SK-N-SH (cell line): ENCODE results near the gene GJA9. TPM values are rescaled to one million over a fixed set of nuclear protein-coding genes. Genes with fewer than 3 reads are reported as not detected.

ENCODE experiments used
- CTCF ChIA-PET: fragments of 300-600, 350-600 bp; formaldehyde crosslinking; extraction: SDS; loops from one replicate; lab custom pipeline; 2021; lab: Yijun Ruan, JAX
- POLR2A ChIA-PET: fragments of 350-600 bp; sonication (Branson Sonifier 250); formaldehyde crosslinking; extraction: SDS; loops from one replicate; lab custom pipeline; 2020; ENCODE audit warnings: antibody characterized with exemption, inconsistent platforms; lab: Yijun Ruan, JAX
- DNase-seq: peaks from one replicate; pipeline ENCODE4 v3.0.0; 2012
- H2AFZ ChIP-seq: fragments of 200-600 bp; sonication (generic); 2 replicates; pipeline ENCODE4 v1.8.1; 2016; ENCODE audit warnings: antibody characterized with exemption, mild to moderate bottlenecking, low read depth
- H3F3A ChIP-seq: fragments of 200-600 bp; sonication (generic); replicated peaks from 2 replicates; pipeline ENCODE3; 2016; ENCODE audit warnings: antibody characterized with exemption, mild to moderate bottlenecking; ENCODE audit not compliant: insufficient read depth
- H3K27ac ChIP-seq, 2 experiments: fragments of 200-500 bp in 1 of 2; fragments of 200-600 bp in 1 of 2; sonication (Bioruptor generic) in 1 of 2; sonication (generic), shearing (Covaris generic) in 1 of 2; 2 replicates each; pipeline versions ENCODE4 v1.5.1 to v1.6.1; 2014 to 2016; ENCODE audit warnings: low read depth in 2 of 2, inconsistent platforms in 1 of 2, low read length in 1 of 2, mild to moderate bottlenecking in 1 of 2, mixed read lengths in 1 of 2
- H3K27me3 ChIP-seq: fragments of 200-600 bp; sonication (generic), shearing (Covaris generic); 2 replicates; pipeline ENCODE4 v1.6.1; 2016; ENCODE audit warnings: mixed run types; ENCODE audit not compliant: insufficient read depth
- H3K36me3 ChIP-seq, 2 experiments: fragments of 200-500 bp in 1 of 2; fragments of 200-600 bp in 1 of 2; sonication (Bioruptor generic) in 1 of 2; sonication (generic) in 1 of 2; replicated peaks in 1 of 2; 2 replicates each; pipeline versions ENCODE3 to v1.5.1; 2014 to 2016; ENCODE audit warnings: low read length in 1 of 2, mild to moderate bottlenecking in 1 of 2; ENCODE audit not compliant: insufficient read depth in 2 of 2, control insufficient read depth in 1 of 2
- H3K4me1 ChIP-seq, 2 experiments: fragments of 200-500 bp in 1 of 2; fragments of 200-600 bp in 1 of 2; sonication (Bioruptor generic) in 1 of 2; sonication (generic), shearing (Covaris generic) in 1 of 2; 2 replicates each; pipeline versions ENCODE4 v1.5.1 to v1.6.1; 2014 to 2016; ENCODE audit warnings: low read depth in 1 of 2, low read length in 1 of 2, mixed run types in 1 of 2; ENCODE audit not compliant: insufficient read depth in 2 of 2, control insufficient read depth in 1 of 2
- H3K4me2 ChIP-seq: fragments of 200-600 bp; sonication (generic), shearing (Covaris generic); 2 replicates; pipeline ENCODE4 v1.6.1; 2017; ENCODE audit warnings: mixed run types
- H3K4me3 ChIP-seq, 2 experiments: fragments of 200-500 bp in 1 of 2; fragments of 200-600 bp in 1 of 2; sonication (Bioruptor generic) in 1 of 2; sonication (generic), shearing (Covaris generic) in 1 of 2; 2 replicates each; pipeline versions ENCODE4 v1.5.1 to v1.8.1; 2014 to 2016; ENCODE audit warnings: low read depth in 2 of 2, inconsistent platforms in 1 of 2, low read length in 1 of 2, mild to moderate bottlenecking in 1 of 2, mixed read lengths in 1 of 2, moderate library complexity in 1 of 2
- H3K79me2 ChIP-seq: fragments of 200-600 bp; sonication (generic); 2 replicates; pipeline ENCODE4 v1.8.1; 2017; ENCODE audit warnings: mild to moderate bottlenecking; ENCODE audit not compliant: insufficient read depth
- H3K9ac ChIP-seq: fragments of 200-600 bp; sonication (generic); 2 replicates; pipeline ENCODE4 v1.6.1; 2017; ENCODE audit warnings: mixed run types
- H3K9me2 ChIP-seq: fragments of 200-600 bp; sonication (generic); 2 replicates; pipeline ENCODE4 v1.6.1; 2017; ENCODE audit warnings: mixed run types
- H3K9me3 ChIP-seq: fragments of 200-600 bp; sonication (generic); 2 replicates; pipeline ENCODE4 v1.6.1; 2017; ENCODE audit warnings: mixed run types, mild to moderate bottlenecking, moderate library complexity
- H4K20me1 ChIP-seq: fragments of 200-600 bp; sonication (generic); 2 replicates; pipeline ENCODE4 v1.6.1; 2017; ENCODE audit warnings: mild to moderate bottlenecking, mixed run types; ENCODE audit not compliant: insufficient read depth
- CHD2 ChIP-seq: fragments of 150-350 bp; IDR thresholded peaks from 2 replicates; pipeline ENCODE4 v1.6.1; 2018; ENCODE audit warnings: low read length; ENCODE audit not compliant: partially characterized antibody
- CTCF ChIP-seq: fragments of 200-600 bp; sonication (generic); IDR thresholded peaks from 2 replicates; pipeline ENCODE4 v1.6.1; 2017; ENCODE audit warnings: antibody characterized with exemption, mild to moderate bottlenecking, moderate library complexity
- FOXJ3 ChIP-seq: sonication (generic); formaldehyde crosslinking; IDR thresholded peaks from 2 replicates; pipeline ENCODE4 v1.5.1; 2020; ENCODE audit warnings: mild to moderate bottlenecking, missing genetic modification reagents
- IRF3 ChIP-seq: fragments of 150-350 bp; IDR thresholded peaks from 2 replicates; pipeline ENCODE4 v1.6.1; 2016; ENCODE audit warnings: mild to moderate bottlenecking, low read depth, low read length
- JUND ChIP-seq: IDR thresholded peaks from 2 replicates; pipeline ENCODE4 v1.4.0; 2012
- NFIC ChIP-seq: IDR thresholded peaks from 2 replicates; pipeline ENCODE4 v1.4.0; 2012; ENCODE audit warnings: borderline replicate concordance
- NRF1 ChIP-seq: IDR thresholded peaks from 2 replicates; pipeline ENCODE4 v1.6.1; 2012; ENCODE audit warnings: low read depth, mild to moderate bottlenecking, low read length
- POLR2AphosphoS5 ChIP-seq: IDR thresholded peaks from 2 replicates; pipeline ENCODE4 v1.6.1; 2012; ENCODE audit warnings: low read depth, low read length
- RAD21 ChIP-seq: IDR thresholded peaks from 2 replicates; pipeline ENCODE4 v1.6.1; 2012; ENCODE audit warnings: mild to moderate bottlenecking, low read length
- RFX5 ChIP-seq: IDR thresholded peaks from 2 replicates; pipeline ENCODE4 v1.6.1; 2012; ENCODE audit warnings: mild to moderate bottlenecking, improper control_type of control experiment, low read length
- RXRA ChIP-seq: IDR thresholded peaks from 2 replicates; pipeline ENCODE4 v1.4.0; 2012; ENCODE audit warnings: low read depth, mild to moderate bottlenecking, borderline replicate concordance
- SIN3A ChIP-seq: IDR thresholded peaks from 2 replicates; pipeline ENCODE4 v1.6.1; 2012; ENCODE audit warnings: low read depth, mild to moderate bottlenecking, low read length, moderate library complexity, borderline replicate concordance
- SMC3 ChIP-seq: IDR thresholded peaks from 2 replicates; pipeline ENCODE4 v1.6.1; 2012; ENCODE audit warnings: low read depth, low read length, improper control_type of control experiment
- TAF1 ChIP-seq: IDR thresholded peaks from 2 replicates; pipeline ENCODE4 v1.6.1; 2012; ENCODE audit warnings: low read depth, mild to moderate bottlenecking, low read length, moderate library complexity, borderline replicate concordance
- TCF12 ChIP-seq: IDR thresholded peaks from 2 replicates; pipeline ENCODE4 v1.4.0; 2012
- TEAD4 ChIP-seq: IDR thresholded peaks from 2 replicates; pipeline ENCODE4 v1.4.0; 2012; ENCODE audit warnings: mild to moderate bottlenecking, borderline replicate concordance; ENCODE audit not compliant: insufficient read depth
- USF1 ChIP-seq: IDR thresholded peaks from 2 replicates; pipeline ENCODE4 v1.4.0; 2012; ENCODE audit warnings: low read depth, borderline replicate concordance
- USF2 ChIP-seq: fragments of 150-350 bp; IDR thresholded peaks from 2 replicates; pipeline ENCODE4 v1.6.1; 2017; ENCODE audit warnings: antibody characterized with exemption, low read length, low read depth, borderline replicate concordance
- ZBTB33 ChIP-seq: IDR thresholded peaks from 2 replicates; pipeline ENCODE4 v1.4.0; 2012; ENCODE audit warnings: low read depth, borderline replicate concordance
- WGBS: methylation state at CpG from one replicate; pipeline ENCODE4 v1.1.6; 2017; ENCODE audit warnings: low lambda C conversion rate; 5-methylcytosine and 5-hydroxymethylcytosine counted together
- polyA plus RNA-seq, 3 experiments: library from polyadenylated mRNA; depleted of rRNA; stranded (reverse); fragments of >200 nt; gene quantifications; 2 replicates each; pipeline ENCODE4 v1.2.3, GENCODE V29; 2012

The GJA9 gene
- polyA plus RNA-seq, 1 of the 3 experiments (the other 2 are of a cell fraction) = not detected

- Histone ChIP-seq H3K4me2 (no peak overlapping the region), H2AFZ (no peak overlapping the region), H3F3A (no peaks in the 10 kb centered on the region), H4K20me1 (no peaks in the 10 kb centered on the region), H3K9ac (no peak overlapping the region), H3K4me1 (peaks cover 0 to 10% of the 10 kb centered on the region in 2 experiments; a peak in 1 of 4 replicates), H3K4me3 (no peak overlapping the region), H3K79me2 (no peaks in the 10 kb centered on the region), H3K9me2 (no peaks in the 10 kb centered on the region), H3K9me3 (no peaks in the 10 kb centered on the region), H3K36me3 (no peaks in the 10 kb centered on the region), H3K27me3 (no peaks in the 10 kb centered on the region), H3K27ac (no peak overlapping the region)
- ChIA-PET POLR2A (no interaction called here), CTCF (no interaction called here)
- 80% methylated on average over 1 of the region's 3 CpGs for WGBS
- no peak for TF ChIP-seq SMC3
- TF ChIP-seq ZBTB33 = no peak
- TF ChIP-seq RXRA = no peak
- no peak for TF ChIP-seq TAF1
- TF ChIP-seq NFIC = no peak
- no peak for TF ChIP-seq TCF12
- TF ChIP-seq JUND = no peak
- no peak for TF ChIP-seq FOXJ3
- no peak for TF ChIP-seq POLR2AphosphoS5
- no peak for TF ChIP-seq NRF1
- TF ChIP-seq USF2 = no peak
- no peak for TF ChIP-seq CTCF
- peak; percentile 52 for DNase-seq
Observed at GRCh38 chr1:38926091-38926490, 44.7 kb upstream of the GJA9 start.

GRCh38 chr1:38925391-38925790 lies 44.0 kb upstream of the GJA9 start:
- no peaks in the 10 kb centered on the region for H3F3A ChIP-seq
- H3K4me1 ChIP-seq = peaks cover 0 to 10% of the 10 kb centered on the region in 2 experiments; a peak in 1 of 4 replicates
- H3K9me3 ChIP-seq = no peaks in the 10 kb centered on the region
- H3K9me2 ChIP-seq = no peaks in the 10 kb centered on the region
- H3K27ac ChIP-seq = no peak overlapping the region
- no peaks in the 10 kb centered on the region for H3K79me2 ChIP-seq
- H3K4me3 ChIP-seq = no peak overlapping the region
- no peak overlapping the region for H3K4me2 ChIP-seq
- no peak overlapping the region for H3K9ac ChIP-seq
- ChIA-PET POLR2A (no interaction called here), CTCF (no interaction called here)
- no peak overlapping the region for H2AFZ ChIP-seq
- no peaks in the 10 kb centered on the region for H4K20me1 ChIP-seq
- H3K27me3 ChIP-seq = no peaks in the 10 kb centered on the region
- H3K36me3 ChIP-seq = no peaks in the 10 kb centered on the region
- no peak for DNase-seq
- 81% methylated on average over 2 of the region's 2 CpGs for WGBS
- no peak for TF ChIP-seq RAD21
- no peak for TF ChIP-seq NFIC
- no peak for TF ChIP-seq IRF3
- TF ChIP-seq TEAD4 = no peak
- TF ChIP-seq SIN3A = no peak
- no peak for TF ChIP-seq NRF1
- no peak for TF ChIP-seq RFX5
- no peak for TF ChIP-seq USF1
- no peak for TF ChIP-seq RXRA
- TF ChIP-seq ZBTB33 = no peak
- no peak for TF ChIP-seq CHD2
